SU-DHL-6 (cell line): ENCODE measurements around the gene OR10AD1.
"Not testable (repeated sequence)": the region's sequence is repeated elsewhere in the genome, so short reads cannot be mapped to it uniquely, and the experiment has no call there.

ENCODE experiments used
- H2AFZ ChIP-seq: fragments of 200-600 bp; sonication (generic); 2 replicates; pipeline ENCODE4 v1.6.1; 2014; ENCODE audit warnings: low read depth, mild to moderate bottlenecking, moderate library complexity, mixed read lengths, antibody characterized with exemption, low read length; ENCODE audit not compliant: severe bottlenecking
- H3F3A ChIP-seq: fragments of 200-600 bp; shearing (Covaris generic); 2 replicates; pipeline ENCODE4 v1.6.0; 2016; ENCODE audit warnings: antibody characterized with exemption, mild to moderate bottlenecking; ENCODE audit not compliant: insufficient read depth
- H3K27ac ChIP-seq: fragments of 200-600 bp; sonication (generic); 2 replicates; pipeline ENCODE4 v1.5.1; 2016; ENCODE audit warnings: low read depth, mild to moderate bottlenecking, low read length, moderate library complexity, mixed read lengths
- H3K27me3 ChIP-seq: fragments of 200-600 bp; sonication (generic), shearing (Covaris generic); 2 replicates; pipeline ENCODE4 v1.6.0; 2014; ENCODE audit warnings: mild to moderate bottlenecking, low read length
- H3K36me3 ChIP-seq: fragments of 200-600 bp; sonication (generic); 2 replicates; pipeline ENCODE4 v1.6.1; 2014; ENCODE audit warnings: mild to moderate bottlenecking, low read length, mixed read lengths
- H3K4me2 ChIP-seq: fragments of 300-600, 200-600 bp; shearing (Covaris generic), sonication (generic); 2 replicates; pipeline ENCODE4 v1.6.0; 2014; ENCODE audit warnings: low read length, low read depth, mild to moderate bottlenecking; ENCODE audit not compliant: poor library complexity, severe bottlenecking
- H3K4me3 ChIP-seq: fragments of 200-600 bp; sonication (generic); 2 replicates; pipeline ENCODE4 v1.5.1; 2014; ENCODE audit warnings: antibody characterized with exemption, low read length, mild to moderate bottlenecking, mixed read lengths; ENCODE audit not compliant: insufficient read depth, poor library complexity, severe bottlenecking
- H3K79me2 ChIP-seq: fragments of 200-600 bp; sonication (generic); 2 replicates; pipeline ENCODE4 v1.6.1; 2014; ENCODE audit warnings: mild to moderate bottlenecking, low read length, moderate library complexity; ENCODE audit not compliant: insufficient read depth
- H3K9ac ChIP-seq: fragments of 200-600 bp; sonication (generic); 2 replicates; pipeline ENCODE4 v1.7.0; 2014; ENCODE audit warnings: mild to moderate bottlenecking, low read length
- H3K9me2 ChIP-seq: fragments of 200-600 bp; sonication (generic); replicated peaks from 2 replicates; pipeline ENCODE4 v1.6.1; 2014; ENCODE audit warnings: low read length; ENCODE audit not compliant: insufficient read depth
- H3K9me3 ChIP-seq: fragments of 200-600 bp; sonication (generic); 2 replicates; pipeline ENCODE4 v1.6.1; 2014; ENCODE audit warnings: low read length, mixed read lengths; ENCODE audit not compliant: insufficient read depth
- H4K20me1 ChIP-seq: fragments of 200-600 bp; sonication (generic); 2 replicates; pipeline ENCODE4 v1.6.1; 2014; ENCODE audit warnings: low read depth, mild to moderate bottlenecking, antibody characterized with exemption, low read length, moderate library complexity, mixed read lengths
- CTCF ChIP-seq: fragments of 200-600 bp; sonication (generic); IDR thresholded peaks from one replicate; pipeline ENCODE4 v1.5.1; 2017; ENCODE audit warnings: antibody characterized with exemption, mild to moderate bottlenecking, low read length, moderate library complexity; ENCODE audit not compliant: insufficient read depth, poor library complexity, severe bottlenecking
- EZH2phosphoT487 ChIP-seq: fragments of 200-600 bp; sonication (generic), shearing (Covaris generic); conservative IDR thresholded peaks from 2 replicates; pipeline ENCODE4 v1.6.1; 2018; ENCODE audit warnings: mild to moderate bottlenecking, antibody characterized with exemption, low read length, moderate library complexity, mixed read lengths

Gene OR10AD1

GRCh38 chr12:48235796-48236333 is 32.8 kb upstream of the OR10AD1 start:
- TF ChIP-seq EZH2phosphoT487: no peak
- TF ChIP-seq CTCF: no peak
- no peaks in the 10 kb centered on the region for H4K20me1 ChIP-seq
- no peak overlapping the region for H3K4me3 ChIP-seq
- no peaks in the 10 kb centered on the region for H3K9me3 ChIP-seq
- no peaks in the 10 kb centered on the region for H3K9me2 ChIP-seq
- H3K79me2 ChIP-seq: no peaks in the 10 kb centered on the region
- H2AFZ ChIP-seq: no peak overlapping the region
- H3K27me3 ChIP-seq: no peaks in the 10 kb centered on the region
- H3K27ac ChIP-seq: no peak overlapping the region
- H3K4me2 ChIP-seq: no peak overlapping the region
- no peaks in the 10 kb centered on the region for H3F3A ChIP-seq
- H3K36me3 ChIP-seq: no peaks in the 10 kb centered on the region
- no peak overlapping the region for H3K9ac ChIP-seq

- H3K79me2 ChIP-seq, H3K9ac ChIP-seq, H2AFZ ChIP-seq, H3K9me2 ChIP-seq, H3K4me2 ChIP-seq, H3K4me3 ChIP-seq, H3K9me3 ChIP-seq, H3K27me3 ChIP-seq, H3F3A ChIP-seq, H4K20me1 ChIP-seq, H3K27ac ChIP-seq, H3K36me3 ChIP-seq: not testable (repeated sequence)
These were observed 28.3 kb upstream of the OR10AD1 start for GRCh38 chr12:48231169-48231958.

GRCh38 chr12:48224533-48224932 is 21.4 kb upstream of the OR10AD1 start:
- H3K36me3 ChIP-seq, H3F3A ChIP-seq, H4K20me1 ChIP-seq, H3K27ac ChIP-seq, H2AFZ ChIP-seq, H3K4me3 ChIP-seq, H3K4me2 ChIP-seq, H3K79me2 ChIP-seq, H3K27me3 ChIP-seq, H3K9me2 ChIP-seq, H3K9me3 ChIP-seq, H3K9ac ChIP-seq: not testable (repeated sequence)

GRCh38 chr12:48221645-48222044 is 18.6 kb upstream of the OR10AD1 start:
- Histone ChIP-seq H3K27ac (no peak overlapping the region), H3K4me2 (no peak overlapping the region), H3K79me2 (no peaks in the 10 kb centered on the region), H3K9ac (no peak overlapping the region), H3K9me3 (no peaks in the 10 kb centered on the region), H2AFZ (no peak overlapping the region), H3F3A (no peaks in the 10 kb centered on the region), H3K9me2 (no peaks in the 10 kb centered on the region; the same call in 1 of the 2 replicates), H4K20me1 (no peaks in the 10 kb centered on the region), H3K36me3 (no peaks in the 10 kb centered on the region), H3K4me3 (no peak overlapping the region), H3K27me3 (no peaks in the 10 kb centered on the region)
- TF ChIP-seq EZH2phosphoT487: no peak
- TF ChIP-seq CTCF: no peak
